Measurements from ENCODE around the gene MRPS34. TPM values are rescaled to one million over a fixed set of nuclear protein-coding genes. Genes with fewer than 3 reads are reported as not detected.

Gene MRPS34
- total and polyA plus RNA-seq, 2 experiments from 2014 or later, result 116 to 155 TPM

GRCh38 chr16:1762879-1763520, 9.9 kb downstream of the MRPS34 start:
- H3K27ac ChIP-seq, result no peak overlapping the region
- TF ChIP-seq CTCF (IDR thresholded peaks at IDR 0.05; ENCODE audit: poor library complexity) (no peak), EZH2 (IDR thresholded peaks at IDR 0.05; ENCODE audit: borderline replicate concordance) (no peak), EZH2phosphoT487 (IDR thresholded peaks at IDR 0.05; ENCODE audit: low read depth, severe bottlenecking, unreplicated experiment) (no peak)
- peaks cover 2% of the 10 kb centered on the region for H3K4me1 ChIP-seq (ENCODE audit: insufficient read depth)
- no peak overlapping the region for H3K4me3 ChIP-seq
- DNase-seq (ENCODE audit: low spot score), result no peak
- WGBS (ENCODE audit: low lambda C conversion rate, missing lambda C conversion rate), result 92% methylated on average over 22 of the region's 24 CpGs
- H3K79me2 ChIP-seq, result no peaks in the 10 kb centered on the region
- no peaks in the 10 kb centered on the region for H3K27me3 ChIP-seq
- H3K9me2 ChIP-seq (replicated peaks; ENCODE audit: insufficient read depth), result no peaks in the 10 kb centered on the region
- no peak overlapping the region for H2AFZ ChIP-seq
- no peaks in the 10 kb centered on the region for H3K36me3 ChIP-seq (replicated peaks; ENCODE audit: insufficient read depth, low read depth)
- H3K9me3 ChIP-seq (ENCODE audit: low read depth), result no peaks in the 10 kb centered on the region
- no peak overlapping the region for H3K4me2 ChIP-seq
- H4K20me1 ChIP-seq (ENCODE audit: insufficient read depth, poor library complexity, severe bottlenecking), result peaks cover 3% of the 10 kb centered on the region

- Histone ChIP-seq H3K27ac (no peak overlapping the region), H3K79me2 (no peaks in the 10 kb centered on the region), H3K36me3 (replicated peaks; ENCODE audit: insufficient read depth, low read depth) (no peaks in the 10 kb centered on the region), H3K9me2 (replicated peaks; ENCODE audit: insufficient read depth) (no peaks in the 10 kb centered on the region), H3K4me2 (no peak overlapping the region), H3K4me3 (no peak overlapping the region), H3K27me3 (no peaks in the 10 kb centered on the region), H4K20me1 (ENCODE audit: insufficient read depth, poor library complexity, severe bottlenecking) (peaks cover 3% of the 10 kb centered on the region), H2AFZ (no peak overlapping the region), H3K9me3 (ENCODE audit: low read depth) (no peaks in the 10 kb centered on the region), H3K4me1 (ENCODE audit: insufficient read depth) (peaks cover 8% of the 10 kb centered on the region)
- DNase-seq (ENCODE audit: low spot score), result no peak
- WGBS (ENCODE audit: low lambda C conversion rate, missing lambda C conversion rate), result 96% methylated on average over 27 of the region's 30 CpGs
- TF ChIP-seq EZH2phosphoT487 (IDR thresholded peaks at IDR 0.05; ENCODE audit: low read depth, severe bottlenecking, unreplicated experiment) (no peak), CTCF (IDR thresholded peaks at IDR 0.05; ENCODE audit: poor library complexity) (no peak), EZH2 (IDR thresholded peaks at IDR 0.05; ENCODE audit: borderline replicate concordance) (no peak)
Measured at GRCh38 chr16:1762196-1762878, 10.6 kb downstream of the MRPS34 start.

- H4K20me1 ChIP-seq (ENCODE audit: insufficient read depth, poor library complexity, severe bottlenecking), result peaks cover 3% of the 10 kb centered on the region
- DNase-seq (ENCODE audit: low spot score), result no peak
- H3K4me2 ChIP-seq, result no peak overlapping the region
- TF ChIP-seq CTCF (IDR thresholded peaks at IDR 0.05; ENCODE audit: poor library complexity) (no peak), EZH2 (IDR thresholded peaks at IDR 0.05; ENCODE audit: borderline replicate concordance) (no peak), EZH2phosphoT487 (IDR thresholded peaks at IDR 0.05; ENCODE audit: low read depth, severe bottlenecking, unreplicated experiment) (no peak)
- H2AFZ ChIP-seq, result no peak overlapping the region
- H3K79me2 ChIP-seq, result no peaks in the 10 kb centered on the region
- no peak overlapping the region for H3K4me3 ChIP-seq
- H3K27me3 ChIP-seq, result no peaks in the 10 kb centered on the region
- peaks cover 9% of the 10 kb centered on the region for H3K4me1 ChIP-seq (ENCODE audit: insufficient read depth)
- H3K27ac ChIP-seq, result no peak overlapping the region
- 94% methylated on average over 11 of the region's 15 CpGs for WGBS (ENCODE audit: low lambda C conversion rate, missing lambda C conversion rate)
- H3K36me3 ChIP-seq (replicated peaks; ENCODE audit: insufficient read depth, low read depth), result no peaks in the 10 kb centered on the region
- H3K9me3 ChIP-seq (ENCODE audit: low read depth), result no peaks in the 10 kb centered on the region
- no peaks in the 10 kb centered on the region for H3K9me2 ChIP-seq (replicated peaks; ENCODE audit: insufficient read depth)
Measured at GRCh38 chr16:1761751-1762150, 11.2 kb downstream of the MRPS34 start.

Measured in hepatocyte (in vitro differentiated cells).